GM18951 (cell line): ENCODE data around the gene ZNF410.
"Not testable (repeated sequence)": the region's sequence is repeated elsewhere in the genome, so short reads cannot be mapped to it uniquely, and the experiment has no call there.

Experiments
- POLR2A ChIP-seq: IDR thresholded peaks from 4 replicates; pipeline ENCODE4 v1.6.1; 2011; ENCODE audit warnings: mild to moderate bottlenecking; ENCODE audit not compliant: insufficient read length, insufficient read depth; ENCODE audit errors: extremely low read depth
- in situ Hi-C: fragments of 300-500 bp; cut with MboI; formaldehyde crosslinking; loops from one replicate; pipeline ENCODE4 v1.12.0; 2022; ENCODE audit warnings: low sequenced_read_pairs, mixed read lengths, inconsistent platforms; ENCODE audit not compliant: unreplicated experiment

Gene ZNF410

GRCh38 chr14:73895939-73896338 lies 9.3 kb downstream of the ZNF410 start:
- no peak for TF ChIP-seq POLR2A
- in situ Hi-C loops: no loop called here

GRCh38 chr14:73896521-73896920 lies 9.9 kb downstream of the ZNF410 start:
- no peak for TF ChIP-seq POLR2A
- in situ Hi-C loops: no loop called here

GRCh38 chr14:73903028-73903427 lies 16.4 kb downstream of the ZNF410 start:
- no peak for TF ChIP-seq POLR2A
- in situ Hi-C loops: no loop called here

- in situ Hi-C loops: no loop called here
- no peak for TF ChIP-seq POLR2A
These were observed 23.0 kb downstream of the ZNF410 start for GRCh38 chr14:73909681-73910080.

- in situ Hi-C loops: no loop called here
- TF ChIP-seq POLR2A: no peak
These were observed 26.6 kb downstream of the ZNF410 start for GRCh38 chr14:73913256-73913655.

- no peak for TF ChIP-seq POLR2A
- in situ Hi-C loops: no loop called here
These were observed 29.7 kb downstream of the ZNF410 start for GRCh38 chr14:73916324-73916723.

- in situ Hi-C loops: not testable (repeated sequence)
These were observed 32.8 kb downstream of the ZNF410 start for GRCh38 chr14:73919457-73919856.

- no peak for TF ChIP-seq POLR2A
- in situ Hi-C loops: no loop called here
These were observed 37.7 kb downstream of the ZNF410 start for GRCh38 chr14:73924337-73924736.

- no peak for TF ChIP-seq POLR2A
- in situ Hi-C loops: no loop called here
These were observed 49.0 kb downstream of the ZNF410 start for GRCh38 chr14:73935666-73936065.

- in situ Hi-C loops: no loop called here
- TF ChIP-seq POLR2A: no peak
These were observed 49.9 kb downstream of the ZNF410 start for GRCh38 chr14:73936548-73936947.

GRCh38 chr14:73937012-73937411 lies 50.4 kb downstream of the ZNF410 start:
- in situ Hi-C loops: no loop called here

GRCh38 chr14:73942180-73942579 lies 55.5 kb downstream of the ZNF410 start:
- no peak for TF ChIP-seq POLR2A
- in situ Hi-C loops: no loop called here

More at GRCh38 chr14:73937012-73937411, 50.4 kb downstream of the ZNF410 start:
- TF ChIP-seq POLR2A: no peak

GRCh38 chr14:73943083-73943482 lies 56.4 kb downstream of the ZNF410 start:
- in situ Hi-C loops: no loop called here
- no peak for TF ChIP-seq POLR2A

- in situ Hi-C loops: no loop called here
- TF ChIP-seq POLR2A: no peak
These were observed 57.9 kb downstream of the ZNF410 start for GRCh38 chr14:73944432-73945158.

GRCh38 chr14:73945159-73945670 lies 58.6 kb downstream of the ZNF410 start:
- no peak for TF ChIP-seq POLR2A
- in situ Hi-C loops: no loop called here
